HG03439 (cell line): ENCODE results near the gene SH3RF3.

Experiments
- ATAC-seq: cut with Tn5 transposase; IDR thresholded peaks from one replicate; pipeline ENCODE4 v1.9.1; 2021; ENCODE audit warnings: mild to moderate bottlenecking, moderate library complexity; ENCODE audit not compliant: unreplicated experiment

The SH3RF3 gene

GRCh38 chr2:109138449-109138848 lies 9.4 kb downstream of the SH3RF3 start:
- no peak for ATAC-seq

GRCh38 chr2:109139002-109139401 lies 10.0 kb downstream of the SH3RF3 start:
- ATAC-seq: no peak

- no peak for ATAC-seq
Observed at GRCh38 chr2:109139865-109140396, 10.9 kb downstream of the SH3RF3 start.

- ATAC-seq: no peak
Observed at GRCh38 chr2:109141006-109141600, 12.1 kb downstream of the SH3RF3 start.

- ATAC-seq: no peak
Observed at GRCh38 chr2:109141727-109142283, 12.8 kb downstream of the SH3RF3 start.

GRCh38 chr2:109142416-109143210 lies 13.6 kb downstream of the SH3RF3 start:
- no peak for ATAC-seq

GRCh38 chr2:109143214-109144187 lies 14.5 kb downstream of the SH3RF3 start:
- peak; percentile 83 for ATAC-seq

GRCh38 chr2:109144271-109144670 lies 15.3 kb downstream of the SH3RF3 start:
- ATAC-seq: peak; percentile 20

- ATAC-seq: no peak
Observed at GRCh38 chr2:109144721-109145120, 15.7 kb downstream of the SH3RF3 start.

- ATAC-seq: no peak
Observed at GRCh38 chr2:109145286-109145685, 16.3 kb downstream of the SH3RF3 start.

- no peak for ATAC-seq
Observed at GRCh38 chr2:109147405-109147804, 18.4 kb downstream of the SH3RF3 start.

GRCh38 chr2:109148117-109148746 lies 19.2 kb downstream of the SH3RF3 start:
- no peak for ATAC-seq

- no peak for ATAC-seq
Observed at GRCh38 chr2:109148991-109149645, 20.1 kb downstream of the SH3RF3 start.

GRCh38 chr2:109150559-109150958 lies 21.6 kb downstream of the SH3RF3 start:
- ATAC-seq: no peak

- no peak for ATAC-seq
Observed at GRCh38 chr2:109151519-109151918, 22.5 kb downstream of the SH3RF3 start.

- ATAC-seq: no peak
Observed at GRCh38 chr2:109153005-109153784, 24.2 kb downstream of the SH3RF3 start.

GRCh38 chr2:109153807-109154206 lies 24.8 kb downstream of the SH3RF3 start:
- ATAC-seq: no peak

- ATAC-seq: no peak
Observed at GRCh38 chr2:109154226-109154625, 25.2 kb downstream of the SH3RF3 start.
